ENCODE measurements around the gene MAP1LC3A.

Gene MAP1LC3A

DNA sequence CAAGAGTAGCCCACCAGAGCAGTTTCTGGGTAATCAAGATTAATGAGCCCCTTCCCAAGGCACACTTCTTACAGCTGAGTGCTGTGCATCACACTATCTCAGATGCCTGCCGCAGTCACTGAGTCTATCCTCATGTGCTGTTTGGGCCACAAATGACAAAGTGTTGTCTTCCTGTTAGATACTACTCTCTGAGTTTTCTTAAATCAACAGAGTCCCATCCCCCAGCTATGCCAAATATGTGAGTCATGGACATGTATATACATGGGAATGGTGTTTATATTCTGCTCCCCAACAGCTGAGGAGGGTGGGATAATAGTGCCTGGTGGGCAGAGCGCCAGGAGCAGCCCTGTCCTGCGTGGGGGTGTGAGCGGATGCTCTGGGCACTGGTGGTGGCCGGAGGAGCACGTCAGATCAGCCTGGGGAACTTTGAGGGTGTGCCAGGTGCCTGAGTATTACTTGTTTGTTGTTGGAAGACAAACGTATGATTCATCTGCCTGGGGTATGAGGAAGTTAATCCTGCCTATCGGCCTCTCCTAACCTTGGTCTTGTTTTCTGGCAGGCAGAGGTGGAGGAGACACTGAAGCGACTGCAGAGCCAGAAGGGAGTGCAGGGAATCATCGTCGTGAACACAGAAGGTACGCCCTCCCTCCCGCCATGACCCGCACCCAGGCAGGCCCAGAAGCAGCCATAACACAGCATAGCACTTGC lies 32.7 kb upstream of the MAP1LC3A start:
- no peak overlapping the region for H3K27ac ChIP-seq
- no peaks in the 10 kb centered on the region for H3K9me3 ChIP-seq (ENCODE audit: low read depth, low read length)
- no peak for DNase-seq (ENCODE audit: low read depth, low spot score)
- no peak overlapping the region for H3K9ac ChIP-seq (ENCODE audit: insufficient read length)
- peaks cover 42% of the 10 kb centered on the region; the same call in 1 of the 2 replicates for H3K36me3 ChIP-seq (ENCODE audit: insufficient read depth, low read length)
- H3K4me3 ChIP-seq: no peak overlapping the region
- TF ChIP-seq POLR2AphosphoS5 (IDR thresholded peaks at IDR 0.05; ENCODE audit: borderline replicate concordance, low read depth, low read length) (no peak), FOXP2 (optimal IDR thresholded peaks at IDR 0.05; ENCODE audit: control extremely low read depth, extremely low read length, insufficient read depth) (no peak), EZH2 (IDR thresholded peaks at IDR 0.05) (no peak)

DNA sequence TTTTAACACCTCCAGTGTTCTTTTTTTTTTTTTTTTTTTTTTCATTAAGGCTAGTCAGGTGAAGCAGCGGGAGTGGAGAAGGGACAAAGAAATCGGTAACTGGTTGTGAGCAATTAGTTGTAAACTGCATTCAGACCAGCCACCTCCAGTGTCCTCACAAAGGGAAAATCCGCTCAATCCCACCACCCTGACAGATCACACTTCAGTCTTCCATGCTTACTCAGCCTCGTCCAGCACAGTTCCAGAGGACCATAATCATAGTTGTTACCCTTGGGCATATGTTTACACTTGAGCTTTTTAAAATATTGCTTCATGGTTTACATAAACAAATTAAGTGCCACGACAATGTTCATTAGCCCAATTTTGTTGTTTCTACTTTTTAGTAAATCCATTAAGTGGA lies 32.1 kb upstream of the MAP1LC3A start:
- Histone ChIP-seq H3K27ac (no peak overlapping the region), H3K9ac (ENCODE audit: insufficient read length) (no peak overlapping the region), H3K36me3 (ENCODE audit: insufficient read depth, low read length) (peaks cover 42% of the 10 kb centered on the region; the same call in 1 of the 2 replicates), H3K9me3 (ENCODE audit: low read depth, low read length) (no peaks in the 10 kb centered on the region), H3K4me3 (no peak overlapping the region)
- no peak for TF ChIP-seq EZH2 (IDR thresholded peaks at IDR 0.05)
- no peak for TF ChIP-seq FOXP2 (optimal IDR thresholded peaks at IDR 0.05; ENCODE audit: control extremely low read depth, extremely low read length, insufficient read depth)
- TF ChIP-seq POLR2AphosphoS5 (IDR thresholded peaks at IDR 0.05; ENCODE audit: borderline replicate concordance, low read depth, low read length): no peak
- DNase-seq (ENCODE audit: low read depth, low spot score): no peak

DNA sequence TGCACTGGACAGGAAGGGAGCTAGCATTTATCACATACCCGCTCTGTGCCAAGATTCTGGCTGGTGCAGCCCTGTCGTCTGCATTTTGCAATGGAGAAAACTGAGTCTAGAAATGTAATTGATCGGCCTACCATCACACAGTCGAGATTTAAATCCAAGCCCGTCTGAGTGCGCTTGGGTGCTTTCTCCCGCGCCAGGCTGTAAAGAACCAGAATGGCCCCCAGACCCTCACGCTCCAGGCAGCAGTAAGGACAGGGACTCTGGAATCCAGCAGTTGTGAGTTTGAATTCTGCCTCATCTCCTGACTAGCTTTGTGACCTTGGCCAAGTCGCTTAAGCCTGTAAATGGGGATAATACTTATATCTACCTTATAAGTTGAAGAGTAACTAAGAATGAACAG lies 31.5 kb upstream of the MAP1LC3A start:
- TF ChIP-seq EZH2 (IDR thresholded peaks at IDR 0.05): no peak
- TF ChIP-seq FOXP2 (optimal IDR thresholded peaks at IDR 0.05; ENCODE audit: control extremely low read depth, extremely low read length, insufficient read depth): no peak
- TF ChIP-seq POLR2AphosphoS5 (IDR thresholded peaks at IDR 0.05; ENCODE audit: borderline replicate concordance, low read depth, low read length): no peak
- Histone ChIP-seq H3K9me3 (ENCODE audit: low read depth, low read length) (no peaks in the 10 kb centered on the region), H3K9ac (ENCODE audit: insufficient read length) (no peak overlapping the region), H3K27ac (no peak overlapping the region), H3K4me3 (no peak overlapping the region), H3K36me3 (ENCODE audit: insufficient read depth, low read length) (peaks cover 42% of the 10 kb centered on the region; the same call in 1 of the 2 replicates)
- DNase-seq (ENCODE audit: low read depth, low spot score): no peak

DNA sequence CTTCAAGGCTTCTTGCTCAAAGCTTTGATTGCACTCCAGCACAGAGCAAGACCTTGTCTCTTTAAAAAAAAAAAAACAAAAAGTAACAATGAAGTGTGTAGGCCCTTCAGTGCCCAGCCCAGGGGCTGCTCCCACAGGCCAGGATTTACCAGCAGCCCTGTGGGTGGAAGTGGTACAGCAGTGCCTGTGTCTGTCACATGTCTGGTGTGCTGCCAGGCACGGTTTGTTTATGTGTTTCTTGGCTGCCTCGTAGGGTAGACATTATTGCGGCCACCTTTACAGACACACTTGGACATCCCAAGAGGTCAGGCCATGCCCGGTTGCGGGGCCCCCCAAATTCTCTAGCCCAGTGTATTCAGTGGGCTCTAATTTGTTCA lies 29.6 kb upstream of the MAP1LC3A start:
- no peak overlapping the region for H3K9ac ChIP-seq (ENCODE audit: insufficient read length)
- no peak overlapping the region for H3K27ac ChIP-seq
- no peak overlapping the region for H3K4me3 ChIP-seq
- H3K36me3 ChIP-seq (ENCODE audit: insufficient read depth, low read length): peaks cover 47% of the 10 kb centered on the region; the same call in 1 of the 2 replicates
- no peaks in the 10 kb centered on the region for H3K9me3 ChIP-seq (ENCODE audit: low read depth, low read length)
- no peak for TF ChIP-seq POLR2AphosphoS5 (IDR thresholded peaks at IDR 0.05; ENCODE audit: borderline replicate concordance, low read depth, low read length)
- DNase-seq (ENCODE audit: low read depth, low spot score): no peak

DNA sequence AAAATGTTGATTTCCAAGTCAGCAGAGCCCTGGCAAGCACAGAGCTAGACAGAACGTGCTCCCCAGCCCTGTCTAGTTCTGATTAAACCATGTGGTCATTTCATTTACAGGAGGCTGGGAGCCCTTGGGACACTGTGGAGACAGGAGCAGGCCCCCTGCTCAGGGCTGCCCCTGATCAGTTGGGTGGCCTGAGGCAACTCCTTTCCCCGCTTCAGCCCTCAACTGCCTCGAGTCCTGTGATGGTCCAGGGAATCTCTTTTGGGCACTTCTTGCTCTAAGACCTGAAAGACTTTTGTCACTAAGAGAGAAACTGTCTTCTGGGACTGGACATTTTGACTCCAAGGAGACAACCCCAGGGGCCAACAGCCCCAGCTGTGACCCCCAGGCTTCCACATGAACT lies 28.8 kb upstream of the MAP1LC3A start:
- TF ChIP-seq POLR2AphosphoS5 (IDR thresholded peaks at IDR 0.05; ENCODE audit: borderline replicate concordance, low read depth, low read length): no peak
- H3K27ac ChIP-seq: no peak overlapping the region
- peaks cover 55% of the 10 kb centered on the region; the same call in 1 of the 2 replicates for H3K36me3 ChIP-seq (ENCODE audit: insufficient read depth, low read length)

DNA sequence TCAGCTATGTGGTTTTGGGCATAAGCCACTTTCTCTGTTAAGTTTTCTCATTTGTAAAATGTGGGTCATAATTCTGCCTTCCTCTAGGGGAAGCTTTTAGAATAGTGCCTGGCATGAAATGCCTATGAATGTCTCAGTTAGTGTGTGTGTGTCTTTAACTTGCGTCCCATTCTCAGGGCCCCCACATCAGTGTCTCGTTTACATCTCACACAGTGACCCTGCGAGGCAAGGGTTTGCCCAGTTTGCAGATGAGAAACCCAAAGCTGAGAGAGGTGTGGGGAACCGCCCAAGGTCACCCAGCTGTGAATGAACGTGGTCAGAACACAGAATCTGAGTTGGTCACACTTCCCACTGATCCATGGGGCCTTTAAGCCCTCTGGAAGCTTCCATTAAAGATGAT lies 28.2 kb upstream of the MAP1LC3A start:
- no peak overlapping the region for H3K27ac ChIP-seq
- no peaks in the 10 kb centered on the region for H3K9me3 ChIP-seq (ENCODE audit: low read depth, low read length)
- peaks cover 61% of the 10 kb centered on the region; the same call in 1 of the 2 replicates for H3K36me3 ChIP-seq (ENCODE audit: insufficient read depth, low read length)
- no peak for DNase-seq (ENCODE audit: low read depth, low spot score)
- no peak overlapping the region for H3K4me3 ChIP-seq
- TF ChIP-seq EZH2 (IDR thresholded peaks at IDR 0.05) (no peak), POLR2AphosphoS5 (IDR thresholded peaks at IDR 0.05; ENCODE audit: borderline replicate concordance, low read depth, low read length) (no peak), FOXP2 (optimal IDR thresholded peaks at IDR 0.05; ENCODE audit: control extremely low read depth, extremely low read length, insufficient read depth) (no peak)
- no peak overlapping the region for H3K9ac ChIP-seq (ENCODE audit: insufficient read length)

More for the DNA sequence above, 28.8 kb upstream of the MAP1LC3A start:
- H3K4me3 ChIP-seq: no peak overlapping the region
- no peak overlapping the region for H3K9ac ChIP-seq (ENCODE audit: insufficient read length)
- DNase-seq (ENCODE audit: low read depth, low spot score): no peak
- no peaks in the 10 kb centered on the region for H3K9me3 ChIP-seq (ENCODE audit: low read depth, low read length)

DNA sequence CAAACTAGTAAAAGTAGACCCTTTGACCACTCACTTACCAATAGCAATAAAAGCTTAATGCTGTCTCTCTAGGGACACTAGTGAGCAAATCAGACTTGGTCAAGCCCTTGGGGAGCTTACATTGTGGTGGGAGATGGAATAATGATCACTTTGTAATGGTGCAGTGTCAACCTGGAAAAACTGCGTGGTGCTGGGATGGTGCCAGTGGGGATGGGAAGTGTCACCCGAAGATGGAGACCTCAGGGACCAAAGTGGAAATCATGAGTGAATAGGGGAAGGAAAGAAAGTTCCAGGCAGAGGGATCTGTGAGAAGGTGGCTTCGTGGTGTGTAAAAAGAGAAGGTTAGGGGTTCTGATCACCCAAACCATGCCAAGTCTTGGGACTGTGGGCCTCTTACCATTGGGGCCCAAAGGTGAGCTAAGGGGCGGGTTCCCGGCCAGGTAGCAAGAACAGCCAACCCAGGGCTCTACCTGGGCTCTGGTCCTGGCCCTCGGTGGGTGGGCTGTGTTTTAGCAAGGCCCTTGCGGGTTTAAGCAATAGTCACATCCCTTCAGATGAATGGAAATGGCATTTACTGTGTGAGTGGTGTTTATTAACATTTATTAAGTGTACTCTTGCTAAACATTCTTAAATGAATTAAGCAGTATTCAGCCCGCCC lies 26.8 kb upstream of the MAP1LC3A start:
- Histone ChIP-seq H3K27ac (no peak overlapping the region), H3K9me3 (ENCODE audit: low read depth, low read length) (no peaks in the 10 kb centered on the region), H3K9ac (ENCODE audit: insufficient read length) (no peak overlapping the region), H3K4me3 (no peak overlapping the region), H3K36me3 (ENCODE audit: insufficient read depth, low read length) (peaks cover 58% of the 10 kb centered on the region; the same call in 1 of the 2 replicates)
- DNase-seq (ENCODE audit: low read depth, low spot score): no peak
- TF ChIP-seq FOXP2 (optimal IDR thresholded peaks at IDR 0.05; ENCODE audit: control extremely low read depth, extremely low read length, insufficient read depth) (no peak), POLR2AphosphoS5 (IDR thresholded peaks at IDR 0.05; ENCODE audit: borderline replicate concordance, low read depth, low read length) (no peak), EZH2 (IDR thresholded peaks at IDR 0.05) (no peak)

DNA sequence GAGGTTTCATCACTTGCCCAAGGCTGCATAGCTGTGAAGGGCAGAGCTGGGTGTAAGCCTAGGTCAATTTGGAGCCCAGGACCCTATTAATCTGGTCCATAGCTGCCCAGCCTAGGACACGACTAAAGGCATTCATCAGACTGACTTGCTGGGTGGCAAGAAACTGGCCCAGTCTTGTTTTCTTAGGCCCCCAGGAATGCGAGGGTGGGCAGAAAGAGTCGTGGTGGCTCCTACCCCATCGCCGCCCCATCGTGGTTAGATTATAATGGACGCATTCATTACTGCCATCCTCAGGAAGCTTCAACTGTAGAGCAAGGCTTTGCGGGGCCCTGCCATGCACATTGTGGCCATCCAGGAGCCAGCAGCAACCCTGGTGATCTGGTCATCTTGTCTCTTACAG lies 26.2 kb upstream of the MAP1LC3A start:
- no peak for TF ChIP-seq POLR2AphosphoS5 (IDR thresholded peaks at IDR 0.05; ENCODE audit: borderline replicate concordance, low read depth, low read length)
- TF ChIP-seq FOXP2 (optimal IDR thresholded peaks at IDR 0.05; ENCODE audit: control extremely low read depth, extremely low read length, insufficient read depth): no peak
- no peak for TF ChIP-seq EZH2 (IDR thresholded peaks at IDR 0.05)
- DNase-seq (ENCODE audit: low read depth, low spot score): no peak
- Histone ChIP-seq H3K9me3 (ENCODE audit: low read depth, low read length) (no peaks in the 10 kb centered on the region), H3K27ac (no peak overlapping the region), H3K9ac (ENCODE audit: insufficient read length) (no peak overlapping the region), H3K36me3 (ENCODE audit: insufficient read depth, low read length) (peaks cover 58% of the 10 kb centered on the region; the same call in 1 of the 2 replicates), H3K4me3 (no peak overlapping the region)
